ENCODE measurements around the gene GLB1L2. TPM values are rescaled to one million over a fixed set of nuclear protein-coding genes. Genes with fewer than 3 reads are reported as not detected.

GLB1L2 gene
- total and polyA plus RNA-seq, 2 of the 4 experiments (the other 2 are of a cell fraction), result under 0.01 to 0.26 TPM

DNA sequence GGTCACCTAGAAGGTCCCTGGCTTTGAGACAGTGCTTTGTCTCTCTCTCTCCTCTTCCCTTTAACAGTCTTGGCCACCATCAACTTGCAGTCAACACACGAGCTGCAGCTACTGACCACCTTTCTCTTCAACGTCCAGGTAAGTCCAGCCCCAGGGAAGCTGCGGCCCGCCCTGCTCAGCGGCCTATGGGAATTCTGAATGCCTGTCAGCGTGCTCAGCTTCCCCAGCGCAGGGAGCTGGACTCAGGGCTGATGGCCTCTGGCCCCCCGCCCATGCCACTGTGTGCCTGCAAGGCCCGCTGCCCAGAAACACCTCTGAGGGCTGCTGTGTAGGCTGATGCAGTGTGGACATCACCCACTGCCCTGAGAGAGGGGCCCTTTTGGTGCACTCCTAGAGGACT lies 32.5 kb downstream of the GLB1L2 start:
- in situ Hi-C loops (cut with MboI; ENCODE audit: low sequenced_read_pairs), result no loop called here
- H3K23ac ChIP-seq (ENCODE audit: low read depth, low read length), result no peak overlapping the region
- no peaks in the 10 kb centered on the region for H3K9me1 ChIP-seq (ENCODE audit: insufficient read depth, low read length)
- no peak overlapping the region for H2BK5ac ChIP-seq (ENCODE audit: low read depth, low read length, poor library complexity, severe bottlenecking)
- POLR2A ChIA-PET (ENCODE audit: unreplicated experiment), result no interaction called here
- no peak overlapping the region for H2BK15ac ChIP-seq (ENCODE audit: low read depth, low read length)
- TF ChIP-seq POLR2A (IDR thresholded peaks at IDR 0.05; ENCODE audit: low read depth, low read length) (no peak), FOS (IDR thresholded peaks at IDR 0.05; ENCODE audit: low read depth, low read length) (no peak), MAFK (IDR thresholded peaks at IDR 0.05; ENCODE audit: low read depth, low read length) (no peak), CHD1 (IDR thresholded peaks at IDR 0.05; ENCODE audit: low read depth, low read length) (no peak), MXI1 (IDR thresholded peaks at IDR 0.05; ENCODE audit: borderline replicate concordance, low read depth, low read length) (no peak), CEBPB (IDR thresholded peaks at IDR 0.05; ENCODE audit: low read depth, low read length) (no peak), NFE2L2 (IDR thresholded peaks at IDR 0.05; ENCODE audit: low read depth, low read length) (no peak), SMC3 (IDR thresholded peaks at IDR 0.05; ENCODE audit: low read depth, low read length) (no peak), RCOR1 (IDR thresholded peaks at IDR 0.05; ENCODE audit: insufficient replicate concordance, low read length) (no peak), RAD21 (IDR thresholded peaks at IDR 0.05; ENCODE audit: low read length) (no peak), BHLHE40 (IDR thresholded peaks at IDR 0.05; ENCODE audit: low read depth, low read length) (no peak), MAZ (IDR thresholded peaks at IDR 0.05; ENCODE audit: borderline replicate concordance, low read depth, low read length) (no peak), RFX5 (IDR thresholded peaks at IDR 0.05; ENCODE audit: low read depth, low read length) (no peak)
- TF ChIP-seq, protein P1, sequence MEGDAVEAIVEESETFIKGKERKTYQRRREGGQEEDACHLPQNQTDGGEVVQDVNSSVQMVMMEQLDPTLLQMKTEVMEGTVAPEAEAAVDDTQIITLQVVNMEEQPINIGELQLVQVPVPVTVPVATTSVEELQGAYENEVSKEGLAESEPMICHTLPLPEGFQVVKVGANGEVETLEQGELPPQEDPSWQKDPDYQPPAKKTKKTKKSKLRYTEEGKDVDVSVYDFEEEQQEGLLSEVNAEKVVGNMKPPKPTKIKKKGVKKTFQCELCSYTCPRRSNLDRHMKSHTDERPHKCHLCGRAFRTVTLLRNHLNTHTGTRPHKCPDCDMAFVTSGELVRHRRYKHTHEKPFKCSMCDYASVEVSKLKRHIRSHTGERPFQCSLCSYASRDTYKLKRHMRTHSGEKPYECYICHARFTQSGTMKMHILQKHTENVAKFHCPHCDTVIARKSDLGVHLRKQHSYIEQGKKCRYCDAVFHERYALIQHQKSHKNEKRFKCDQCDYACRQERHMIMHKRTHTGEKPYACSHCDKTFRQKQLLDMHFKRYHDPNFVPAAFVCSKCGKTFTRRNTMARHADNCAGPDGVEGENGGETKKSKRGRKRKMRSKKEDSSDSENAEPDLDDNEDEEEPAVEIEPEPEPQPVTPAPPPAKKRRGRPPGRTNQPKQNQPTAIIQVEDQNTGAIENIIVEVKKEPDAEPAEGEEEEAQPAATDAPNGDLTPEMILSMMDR (conservative IDR thresholded peaks at IDR 0.05; ENCODE audit: low read depth, low read length), result no peak
- TF ChIP-seq, protein P2, sequence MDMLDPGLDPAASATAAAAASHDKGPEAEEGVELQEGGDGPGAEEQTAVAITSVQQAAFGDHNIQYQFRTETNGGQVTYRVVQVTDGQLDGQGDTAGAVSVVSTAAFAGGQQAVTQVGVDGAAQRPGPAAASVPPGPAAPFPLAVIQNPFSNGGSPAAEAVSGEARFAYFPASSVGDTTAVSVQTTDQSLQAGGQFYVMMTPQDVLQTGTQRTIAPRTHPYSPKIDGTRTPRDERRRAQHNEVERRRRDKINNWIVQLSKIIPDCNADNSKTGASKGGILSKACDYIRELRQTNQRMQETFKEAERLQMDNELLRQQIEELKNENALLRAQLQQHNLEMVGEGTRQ (IDR thresholded peaks at IDR 0.05; ENCODE audit: low read depth, low read length), result no peak
- TF ChIP-seq, protein P3, sequence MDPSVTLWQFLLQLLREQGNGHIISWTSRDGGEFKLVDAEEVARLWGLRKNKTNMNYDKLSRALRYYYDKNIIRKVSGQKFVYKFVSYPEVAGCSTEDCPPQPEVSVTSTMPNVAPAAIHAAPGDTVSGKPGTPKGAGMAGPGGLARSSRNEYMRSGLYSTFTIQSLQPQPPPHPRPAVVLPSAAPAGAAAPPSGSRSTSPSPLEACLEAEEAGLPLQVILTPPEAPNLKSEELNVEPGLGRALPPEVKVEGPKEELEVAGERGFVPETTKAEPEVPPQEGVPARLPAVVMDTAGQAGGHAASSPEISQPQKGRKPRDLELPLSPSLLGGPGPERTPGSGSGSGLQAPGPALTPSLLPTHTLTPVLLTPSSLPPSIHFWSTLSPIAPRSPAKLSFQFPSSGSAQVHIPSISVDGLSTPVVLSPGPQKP (IDR thresholded peaks at IDR 0.05; ENCODE audit: borderline replicate concordance, low read depth, low read length), result no peak
- no peak overlapping the region for H3K18ac ChIP-seq (ENCODE audit: low read depth, low read length)
- no peaks in the 10 kb centered on the region for H3K27me3 ChIP-seq (ENCODE audit: control insufficient read depth, insufficient read depth, low read length)
- dilution Hi-C loops (cut with HindIII; ENCODE audit: low sequenced_read_pairs, unreplicated experiment), result no loop called here
- H2AK5ac ChIP-seq (ENCODE audit: low read depth, low read length), result no peak overlapping the region
- 33% methylated on average over 1 of the region's 9 CpGs; no CpG with 5 or more reads in 1 of the 2 experiments for WGBS, 2 experiments (ENCODE audit: extremely low coverage in 2 of 2, insufficient read length in 1 of 2)
- no peak overlapping the region for H3K4ac ChIP-seq (ENCODE audit: low read depth, low read length)
- H3K79me1 ChIP-seq (ENCODE audit: low read depth in 1 of 2, low read length in 2 of 2), result no peaks in the 10 kb centered on the region
- no peaks in the 10 kb centered on the region; the same call in 1 of the 2 replicates for H4K20me1 ChIP-seq (ENCODE audit: insufficient read depth, low read length)
- H3K4me1 ChIP-seq (ENCODE audit: control insufficient read depth, insufficient read depth, low read length), result no peaks in the 10 kb centered on the region
- no peak overlapping the region for H4K8ac ChIP-seq (ENCODE audit: low read depth in 2 of 2, low read length in 2 of 2)
- intact Hi-C loops (cut with micrococcal nuclease), result no loop called here
- no peak overlapping the region for H2AK9ac ChIP-seq (replicated peaks; ENCODE audit: low read depth, low read length, poor library complexity)
- H3K4me2 ChIP-seq (ENCODE audit: low read depth, low read length), result no peak overlapping the region
- H4K91ac ChIP-seq (ENCODE audit: insufficient read depth, low read depth, low read length), result no peak overlapping the region
- H2AFZ ChIP-seq (replicated peaks; ENCODE audit: low read length, poor library complexity), result no peak overlapping the region
- ATAC-seq (ENCODE audit: low read depth) (no peak), DNase-seq (no peak)
- no peak overlapping the region for H3K56ac ChIP-seq (ENCODE audit: extremely low read depth, insufficient read depth, low read length)
- no peaks in the 10 kb centered on the region for H3K36me3 ChIP-seq (ENCODE audit: control insufficient read depth, insufficient read depth, low read length)
- H4K5ac ChIP-seq (ENCODE audit: low read depth, low read length), result no peak overlapping the region
- no peak overlapping the region for H3K4me3 ChIP-seq (ENCODE audit: insufficient read depth, low read depth, low read length)
- no TSS peak for BruUV-seq (replicated peaks)
- H3K14ac ChIP-seq (replicated peaks; ENCODE audit: low read depth, low read length), result no peak overlapping the region
- no peak overlapping the region for H2BK20ac ChIP-seq (ENCODE audit: low read depth, low read length)
- no peak overlapping the region for H3K9ac ChIP-seq (ENCODE audit: low read depth, low read length)
- no peak overlapping the region for H3K27ac ChIP-seq (ENCODE audit: insufficient read depth, low read length)
- CTCF ChIA-PET, result no interaction called here
- no peak overlapping the region for H2BK120ac ChIP-seq (ENCODE audit: low read depth, low read length)
- H3K9me3 ChIP-seq (ENCODE audit: control insufficient read depth, insufficient read depth, low read length), result peaks cover 22% of the 10 kb centered on the region
